OCI-LY1 (cell line): ENCODE data around the gene EML1.

ENCODE experiments used
- H2AFZ ChIP-seq: fragments of 200-600 bp; sonication (generic), shearing (Covaris generic); 2 replicates; pipeline ENCODE4 v1.6.0; 2014; ENCODE audit warnings: antibody characterized with exemption, mild to moderate bottlenecking, low read length
- H3F3A ChIP-seq: fragments of 200-600 bp; sonication (generic), shearing (Covaris generic); 2 replicates; pipeline ENCODE4 v1.6.0; 2014; ENCODE audit warnings: mild to moderate bottlenecking, antibody characterized with exemption, low read length, moderate library complexity; ENCODE audit not compliant: insufficient read depth
- H3K27ac ChIP-seq: fragments of 200-600 bp; sonication (generic); 2 replicates; pipeline ENCODE4 v1.5.1; 2014; ENCODE audit warnings: low read length, mixed run types, mild to moderate bottlenecking, low read depth; ENCODE audit not compliant: poor library complexity, severe bottlenecking
- H3K27me3 ChIP-seq: fragments of 200-600 bp; sonication (generic); 2 replicates; pipeline ENCODE4 v1.6.0; 2014; ENCODE audit warnings: antibody characterized with exemption, mild to moderate bottlenecking, low read length, moderate library complexity; ENCODE audit not compliant: insufficient read depth
- H3K36me3 ChIP-seq: fragments of 200-600 bp; sonication (generic); 2 replicates; pipeline ENCODE4 v1.6.1; 2014; ENCODE audit warnings: mild to moderate bottlenecking, antibody characterized with exemption, low read length, moderate library complexity, mixed read lengths; ENCODE audit not compliant: insufficient read depth
- H3K4me1 ChIP-seq: fragments of 200-600 bp; sonication (generic); 2 replicates; pipeline ENCODE4 v1.5.1; 2014; ENCODE audit warnings: mild to moderate bottlenecking, low read length, moderate library complexity; ENCODE audit not compliant: insufficient read depth, severe bottlenecking
- H3K4me2 ChIP-seq: fragments of 200-600 bp; sonication (generic), shearing (Covaris generic); 2 replicates; pipeline ENCODE4 v1.6.1; 2014; ENCODE audit warnings: low read length
- H3K4me3 ChIP-seq: fragments of 200-600 bp; sonication (generic); 2 replicates; pipeline ENCODE4 v1.5.1; 2014; ENCODE audit warnings: low read length, low read depth, mild to moderate bottlenecking, mixed read lengths; ENCODE audit not compliant: poor library complexity, severe bottlenecking
- H3K79me2 ChIP-seq: fragments of 200-600 bp; shearing (Covaris generic); 2 replicates; pipeline ENCODE4 v1.6.1; 2016; ENCODE audit warnings: mixed run types, low read length, mixed read lengths; ENCODE audit not compliant: insufficient read depth
- H3K9ac ChIP-seq: fragments of 200-600 bp; sonication (generic), shearing (Covaris generic); 2 replicates; pipeline ENCODE4 v1.6.1; 2014; ENCODE audit warnings: mild to moderate bottlenecking, low read length, mixed read lengths
- H3K9me2 ChIP-seq: fragments of 200-600 bp; sonication (generic), shearing (Covaris generic); 2 replicates; pipeline ENCODE4 v1.6.1; 2014; ENCODE audit warnings: low read depth, mild to moderate bottlenecking, low read length, mixed read lengths
- H3K9me3 ChIP-seq: fragments of 200-600 bp; shearing (Covaris generic); 2 replicates; pipeline ENCODE4 v1.6.1; 2014; ENCODE audit warnings: low read length, mixed read lengths
- H4K20me1 ChIP-seq: fragments of 200-600 bp; sonication (generic), shearing (Covaris generic); 2 replicates; pipeline ENCODE4 v1.6.0; 2016; ENCODE audit warnings: mild to moderate bottlenecking, low read length; ENCODE audit not compliant: insufficient read depth
- CTCF ChIP-seq: fragments of 200-600 bp; sonication (generic), shearing (Covaris generic); IDR thresholded peaks from 2 replicates; pipeline ENCODE4 v1.5.1; 2017; ENCODE audit warnings: mild to moderate bottlenecking, antibody characterized with exemption, low read length, moderate library complexity, mixed read lengths
- EZH2 ChIP-seq: fragments of 200-600 bp; sonication (generic), shearing (Covaris generic); IDR thresholded peaks from 2 replicates; pipeline ENCODE4 v1.8.0; 2017; ENCODE audit warnings: borderline replicate concordance, mixed run types, mild to moderate bottlenecking, antibody characterized with exemption, low read length, moderate library complexity, mixed read lengths

Gene EML1

GRCh38 chr14:99863059-99863458 lies 69.8 kb downstream of the EML1 start:
- H3K4me2 ChIP-seq: no peak overlapping the region
- H3K9me2 ChIP-seq: no peaks in the 10 kb centered on the region
- no peak overlapping the region for H3K4me3 ChIP-seq
- no peaks in the 10 kb centered on the region for H3K9me3 ChIP-seq
- no peaks in the 10 kb centered on the region for H3K79me2 ChIP-seq
- H4K20me1 ChIP-seq: no peaks in the 10 kb centered on the region
- no peak overlapping the region for H3K27ac ChIP-seq
- TF ChIP-seq CTCF (no peak), EZH2 (no peak)
- no peaks in the 10 kb centered on the region for H3F3A ChIP-seq
- H3K4me1 ChIP-seq: no peaks in the 10 kb centered on the region
- H2AFZ ChIP-seq: no peak overlapping the region
- H3K27me3 ChIP-seq: no peaks in the 10 kb centered on the region
- H3K36me3 ChIP-seq: no peaks in the 10 kb centered on the region
- no peak overlapping the region for H3K9ac ChIP-seq

GRCh38 chr14:99865408-99865807 lies 72.2 kb downstream of the EML1 start:
- H3F3A ChIP-seq: no peaks in the 10 kb centered on the region
- TF ChIP-seq EZH2: no peak
- no peak for TF ChIP-seq CTCF
- no peaks in the 10 kb centered on the region for H3K27me3 ChIP-seq
- no peak overlapping the region for H3K9ac ChIP-seq
- H3K4me1 ChIP-seq: no peaks in the 10 kb centered on the region
- no peaks in the 10 kb centered on the region for H3K79me2 ChIP-seq
- no peak overlapping the region for H3K4me2 ChIP-seq
- no peak overlapping the region for H3K4me3 ChIP-seq
- no peaks in the 10 kb centered on the region for H3K9me2 ChIP-seq
- H3K27ac ChIP-seq: no peak overlapping the region
- no peak overlapping the region for H2AFZ ChIP-seq
- H4K20me1 ChIP-seq: no peaks in the 10 kb centered on the region
- H3K9me3 ChIP-seq: no peaks in the 10 kb centered on the region
- H3K36me3 ChIP-seq: no peaks in the 10 kb centered on the region

- Histone ChIP-seq H3K9me3 (no peaks in the 10 kb centered on the region), H3F3A (no peaks in the 10 kb centered on the region), H4K20me1 (no peaks in the 10 kb centered on the region), H3K4me1 (no peaks in the 10 kb centered on the region), H3K36me3 (no peaks in the 10 kb centered on the region), H3K9me2 (no peaks in the 10 kb centered on the region), H3K4me2 (no peak overlapping the region), H3K9ac (no peak overlapping the region), H3K27me3 (no peaks in the 10 kb centered on the region), H3K4me3 (no peak overlapping the region), H2AFZ (no peak overlapping the region), H3K79me2 (no peaks in the 10 kb centered on the region), H3K27ac (no peak overlapping the region)
- TF ChIP-seq CTCF (no peak), EZH2 (no peak)
Measured at GRCh38 chr14:99870617-99871016, 77.4 kb downstream of the EML1 start.
